ENCODE data around the gene NPAS2.

DNA sequence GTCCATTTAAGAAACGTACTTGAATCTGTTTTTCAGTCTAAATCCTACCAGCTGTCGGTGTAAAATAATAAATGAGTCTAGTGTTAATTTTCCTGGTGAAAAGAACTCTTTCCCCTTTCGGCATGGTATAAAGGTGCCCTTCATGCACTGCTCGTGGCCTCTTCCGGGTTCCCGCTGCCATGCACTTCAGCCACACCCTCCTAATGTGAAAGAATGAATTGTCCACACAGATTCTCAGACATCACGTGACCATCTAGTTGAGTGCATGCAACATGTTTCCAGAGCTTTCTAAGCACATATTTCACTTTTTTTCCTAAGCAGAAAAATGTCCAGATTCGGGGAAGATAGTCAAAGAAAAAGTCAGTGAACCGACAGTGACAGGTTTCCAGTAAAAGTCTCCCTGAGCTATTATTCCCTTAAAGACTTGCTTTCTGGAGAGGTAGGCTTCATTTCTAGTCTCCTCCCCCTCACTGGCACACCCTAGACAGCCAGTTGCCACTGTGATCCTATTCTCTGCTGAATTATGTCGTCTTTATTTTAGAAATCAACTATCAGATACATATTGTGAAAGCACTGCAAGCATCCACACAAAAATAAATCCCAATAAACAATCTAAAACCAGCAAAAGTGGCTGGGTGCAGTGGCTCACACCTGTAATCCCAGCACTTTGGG, 116.3 kb downstream of the NPAS2 start:
- TF ChIP-seq CTCF (IDR thresholded peaks at IDR 0.05) (no peak), POLR2AphosphoS5 (IDR thresholded peaks at IDR 0.05) (no peak), EP300 (IDR thresholded peaks at IDR 0.05) (no peak)

Data from esophagus muscularis mucosa (tissue), 4 donors.